Left lung (tissue), 10 donors: ENCODE measurements around the gene ERC2. TPM values are rescaled to one million over a fixed set of nuclear protein-coding genes. Genes with fewer than 3 reads are reported as not detected.

Experiments
- ATAC-seq: fragments of 200-7000 bp; cut with Tn5 transposase; one replicate; pipeline ENCODE4 v1.9.1; 2020; ENCODE audit warnings: moderate library complexity
- DNase-seq, 4 donors: peaks; one replicate each; pipeline ENCODE4 v3.0.0-alpha.2; 2013 to 2020
- H3K27ac ChIP-seq, 2 donors: fragments of 200-600 bp; sonication (generic) in 1 of 2; one replicate each; pipeline versions ENCODE4 v1.5.0 to v1.8.0; 2020 to 2021
- H3K27me3 ChIP-seq, 2 donors: fragments of 200-600 bp; sonication (generic) in 1 of 2; one replicate each; pipeline versions ENCODE4 v1.5.0 to v1.8.0; 2020 to 2021
- H3K36me3 ChIP-seq, 2 donors: fragments of 200-600 bp; sonication (generic) in 1 of 2; one replicate each; pipeline versions ENCODE4 v1.5.0 to v1.8.0; 2020 to 2021
- H3K4me1 ChIP-seq, 2 donors: fragments of 200-600 bp; one replicate each; pipeline ENCODE4 v1.8.0; 2021
- H3K4me3 ChIP-seq, 2 donors: fragments of 200-600 bp; sonication (generic) in 1 of 2; one replicate each; pipeline versions ENCODE4 v1.5.0 to v1.8.0; 2020 to 2021; ENCODE audit warnings: mild to moderate bottlenecking in 1 of 2
- H3K9me3 ChIP-seq, 2 donors: fragments of 200-600 bp; sonication (generic) in 1 of 2; one replicate each; pipeline versions ENCODE4 v1.5.0 to v1.8.0; 2020 to 2021
- CTCF ChIP-seq, 2 donors: fragments of 200-600 bp; sonication (generic) in 1 of 2; IDR thresholded peaks; one replicate each; pipeline versions ENCODE4 v1.5.0 to v1.8.0; 2021; ENCODE audit warnings: antibody characterized with exemption in 2 of 2
- intact Hi-C, 2 donors: fragments of 100-400 bp; cut with DNase I; formaldehyde crosslinking; loops; one replicate each; pipeline versions ENCODE4 v1.11.2 to v1.14.2; 2022
- polyA plus RNA-seq, 6 donors: library from polyadenylated mRNA; unstranded; fragments of 120-200 nt; gene quantifications; one replicate each; pipeline ENCODE4 v1.2.1, GENCODE V29; 2013; ENCODE audit not compliant: insufficient read length in 6 of 6
- total RNA-seq, 2 donors: library from RNA; stranded (reverse); fragmentation: NEBNext Ultra II Directional; extraction: Animal tissue kit (Norgen Biotek cat#: 25700); gene quantifications; one replicate each; pipeline ENCODE4 v1.2.1, GENCODE V29; 2021
- donor health status: DM: no; HTN: yes; CAD: no.
- donor health status: DM: no; HTN: no; CAD: no.

The ERC2 gene
- total and polyA plus RNA-seq, 8 donors, result 1.6 to 3.3 (median 2.1) TPM

DNA sequence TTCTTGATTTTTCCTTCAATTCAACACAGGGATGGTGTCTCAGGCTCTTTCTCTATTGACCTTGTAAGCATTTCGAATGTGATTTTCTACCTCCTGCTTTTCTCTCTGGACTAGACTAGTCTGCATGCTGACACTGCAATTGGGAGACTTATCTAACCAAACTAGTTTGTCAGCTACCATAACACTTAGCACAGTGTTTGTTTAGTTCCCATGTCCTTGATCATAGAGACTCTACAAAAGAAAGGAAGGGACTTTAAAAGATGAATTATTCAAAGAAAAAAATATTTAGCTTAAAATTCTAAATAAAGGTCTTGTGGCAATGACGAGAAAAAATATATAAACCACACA, 407.0 kb downstream of the ERC2 start:
- Histone ChIP-seq H3K4me1 (no peaks in the 10 kb centered on the region), H3K27me3 (no peaks in the 10 kb centered on the region), H3K4me3 (no peak overlapping the region), H3K27ac (no peak overlapping the region), H3K36me3 (no peaks in the 10 kb centered on the region), H3K9me3 (peaks cover 0 to 6% of the 10 kb centered on the region in 2 donors)
- no peak for TF ChIP-seq CTCF (IDR thresholded peaks at IDR 0.05)
- no peak for DNase-seq
- intact Hi-C loops, result no loop called here
- peak; percentile 57 for ATAC-seq

GRCh38 chr3:56060521-56061278, 407.6 kb downstream of the ERC2 start:
- Histone ChIP-seq H3K9me3 (peaks cover 0 to under 1% of the 10 kb centered on the region in 2 donors), H3K4me1 (no peaks in the 10 kb centered on the region), H3K36me3 (no peaks in the 10 kb centered on the region), H3K4me3 (no peak overlapping the region), H3K27ac (no peak overlapping the region), H3K27me3 (no peaks in the 10 kb centered on the region)
- intact Hi-C loops, result no loop called here
- DNase-seq (no peak), ATAC-seq (no peak)
- no peak for TF ChIP-seq CTCF (IDR thresholded peaks at IDR 0.05)

DNA sequence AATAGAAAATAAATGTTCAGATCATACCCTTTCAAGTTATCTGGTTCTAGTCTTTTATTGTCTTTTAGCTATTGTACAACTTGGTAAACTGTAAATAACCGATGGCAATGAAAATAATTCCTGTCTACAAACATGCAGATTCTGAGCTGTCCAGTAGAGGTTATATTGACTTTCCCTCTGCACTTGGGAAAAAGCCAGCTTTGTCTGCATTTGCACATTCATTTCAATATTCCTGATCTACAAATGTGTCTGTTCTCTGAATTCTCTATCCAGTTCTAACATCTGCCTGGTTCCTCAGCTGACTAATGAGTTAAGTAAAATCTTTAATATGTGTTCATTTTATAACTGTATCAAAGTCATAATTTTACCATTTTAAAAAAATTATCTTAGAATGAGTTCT, 408.5 kb downstream of the ERC2 start:
- DNase-seq, result no peak
- Histone ChIP-seq H3K27ac (no peak overlapping the region), H3K9me3 (no peaks in the 10 kb centered on the region), H3K36me3 (no peaks in the 10 kb centered on the region), H3K27me3 (no peaks in the 10 kb centered on the region), H3K4me1 (no peaks in the 10 kb centered on the region), H3K4me3 (no peak overlapping the region)
- no peak for ATAC-seq
- intact Hi-C loops, result no loop called here
- TF ChIP-seq CTCF (IDR thresholded peaks at IDR 0.05), result no peak

GRCh38 chr3:56055951-56056350, 412.3 kb downstream of the ERC2 start:
- intact Hi-C loops, result no loop called here
- Histone ChIP-seq H3K36me3 (no peaks in the 10 kb centered on the region), H3K4me3 (no peak overlapping the region), H3K27me3 (no peaks in the 10 kb centered on the region), H3K4me1 (no peaks in the 10 kb centered on the region), H3K27ac (no peak overlapping the region), H3K9me3 (no peaks in the 10 kb centered on the region)
- TF ChIP-seq CTCF (IDR thresholded peaks at IDR 0.05), result no peak
- ATAC-seq, result no peak
- no peak for DNase-seq

GRCh38 chr3:56055546-56055945, 412.7 kb downstream of the ERC2 start:
- Histone ChIP-seq H3K9me3 (no peaks in the 10 kb centered on the region), H3K27ac (no peak overlapping the region), H3K4me1 (no peaks in the 10 kb centered on the region), H3K27me3 (no peaks in the 10 kb centered on the region), H3K36me3 (no peaks in the 10 kb centered on the region), H3K4me3 (no peak overlapping the region)
- intact Hi-C loops, result no loop called here
- TF ChIP-seq CTCF (IDR thresholded peaks at IDR 0.05), result no peak
- ATAC-seq (no peak), DNase-seq (no peak)
